ENCODE results near the gene CDHR3.

GRCh38 chr7:105985229-105985628 lies 22.2 kb downstream of the CDHR3 start:
- TF ChIP-seq RELA (CRISPR knock-in tag; IDR thresholded peaks at IDR 0.05; ENCODE audit: borderline replicate concordance) (no peak), USF1 (CRISPR knock-in tag; IDR thresholded peaks at IDR 0.05) (no peak), CTCF (IDR thresholded peaks at IDR 0.05) (no peak), JUN (CRISPR knock-in tag; IDR thresholded peaks at IDR 0.05) (no peak), MAX (CRISPR knock-in tag; IDR thresholded peaks at IDR 0.05) (no peak), NFYB (CRISPR knock-in tag; conservative IDR thresholded peaks at IDR 0.05; ENCODE audit: low read depth) (no peak), PRDM15 (CRISPR knock-in tag; IDR thresholded peaks at IDR 0.05) (no peak), SP1 (CRISPR knock-in tag; conservative IDR thresholded peaks at IDR 0.05) (no peak), ETV6 (CRISPR knock-in tag; IDR thresholded peaks at IDR 0.05) (no peak), ZSCAN18 (CRISPR knock-in tag; IDR thresholded peaks at IDR 0.05) (no peak), TEAD4 (CRISPR knock-in tag; IDR thresholded peaks at IDR 0.05) (no peak), CREB1 (CRISPR knock-in tag; IDR thresholded peaks at IDR 0.05) (no peak), E2F4 (CRISPR knock-in tag; IDR thresholded peaks at IDR 0.05; ENCODE audit: borderline replicate concordance, low read depth) (no peak), ATF3 (CRISPR knock-in tag; conservative IDR thresholded peaks at IDR 0.05) (no peak)
